Measurements from ENCODE around the gene ITGB4. TPM values are rescaled to one million over a fixed set of nuclear protein-coding genes. Genes with fewer than 3 reads are reported as not detected.

The ITGB4 gene
- total and polyA plus RNA-seq, 9 donors: 3.3 to 55.6 (median 12.8) TPM

DNA sequence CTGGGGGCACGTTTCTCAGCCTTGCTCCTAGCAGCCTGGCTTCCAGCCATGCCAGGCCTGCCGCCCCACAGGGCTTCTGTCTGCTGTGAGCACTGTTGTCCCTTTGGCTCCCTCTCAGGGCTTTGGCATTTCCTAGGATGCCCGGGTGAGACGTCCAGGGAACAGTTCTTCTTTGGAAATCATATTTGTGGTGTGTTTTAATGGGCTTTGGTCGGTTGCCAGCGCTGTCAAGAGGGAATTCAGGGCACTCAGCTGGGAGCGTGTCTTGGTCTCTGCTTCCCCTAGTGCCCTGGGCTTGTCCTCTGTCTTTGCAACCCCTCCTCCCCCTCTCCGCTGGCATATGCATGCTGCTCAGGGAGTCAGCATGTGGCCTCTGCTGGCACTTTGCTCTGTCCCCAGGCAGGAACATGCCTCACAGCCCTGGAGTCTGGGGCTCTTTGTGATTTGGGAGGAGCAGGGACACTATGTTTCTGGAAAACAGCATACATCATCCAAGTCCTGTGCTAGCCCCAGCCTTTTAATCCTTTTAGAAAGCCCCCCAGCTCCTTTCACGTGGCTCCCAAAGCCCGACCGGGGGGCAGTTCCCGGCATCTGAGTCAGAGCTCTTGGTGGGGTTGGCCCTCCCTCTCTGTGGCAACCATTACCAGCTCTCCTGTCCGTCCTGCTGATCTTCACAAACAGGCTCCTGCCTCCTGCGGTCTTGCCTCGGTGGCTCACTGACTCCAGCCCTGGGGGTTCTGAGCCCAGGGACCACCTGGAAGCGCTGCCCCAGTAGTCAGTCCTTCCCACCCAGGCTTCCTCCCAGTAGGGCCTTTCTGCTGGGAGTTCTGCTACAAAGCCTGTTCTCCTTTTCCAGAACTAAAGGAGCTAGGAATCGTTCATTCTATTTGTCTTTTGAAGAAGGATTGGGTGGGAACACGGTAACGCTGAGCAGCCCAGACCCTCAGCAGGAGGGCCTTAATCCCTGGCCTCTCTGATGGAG is 27.5 kb upstream of the ITGB4 start:
- H3K36me3 ChIP-seq: no peaks in the 10 kb centered on the region
- no peaks in the 10 kb centered on the region for H3K4me1 ChIP-seq (ENCODE audit: insufficient read depth)
- no peak for DNase-seq
- WGBS, 3 donors: 62 to 71% (median 69%) methylated on average over 19 of the region's 19 CpGs
- no peak overlapping the region for H3K27ac ChIP-seq
- no peaks in the 10 kb centered on the region for H3K9me3 ChIP-seq
- no peak overlapping the region for H3K4me3 ChIP-seq
- TF ChIP-seq EP300 (IDR thresholded peaks at IDR 0.05) (no peak), POLR2A (IDR thresholded peaks at IDR 0.05) (no peak)
- TF ChIP-seq, protein P1, sequence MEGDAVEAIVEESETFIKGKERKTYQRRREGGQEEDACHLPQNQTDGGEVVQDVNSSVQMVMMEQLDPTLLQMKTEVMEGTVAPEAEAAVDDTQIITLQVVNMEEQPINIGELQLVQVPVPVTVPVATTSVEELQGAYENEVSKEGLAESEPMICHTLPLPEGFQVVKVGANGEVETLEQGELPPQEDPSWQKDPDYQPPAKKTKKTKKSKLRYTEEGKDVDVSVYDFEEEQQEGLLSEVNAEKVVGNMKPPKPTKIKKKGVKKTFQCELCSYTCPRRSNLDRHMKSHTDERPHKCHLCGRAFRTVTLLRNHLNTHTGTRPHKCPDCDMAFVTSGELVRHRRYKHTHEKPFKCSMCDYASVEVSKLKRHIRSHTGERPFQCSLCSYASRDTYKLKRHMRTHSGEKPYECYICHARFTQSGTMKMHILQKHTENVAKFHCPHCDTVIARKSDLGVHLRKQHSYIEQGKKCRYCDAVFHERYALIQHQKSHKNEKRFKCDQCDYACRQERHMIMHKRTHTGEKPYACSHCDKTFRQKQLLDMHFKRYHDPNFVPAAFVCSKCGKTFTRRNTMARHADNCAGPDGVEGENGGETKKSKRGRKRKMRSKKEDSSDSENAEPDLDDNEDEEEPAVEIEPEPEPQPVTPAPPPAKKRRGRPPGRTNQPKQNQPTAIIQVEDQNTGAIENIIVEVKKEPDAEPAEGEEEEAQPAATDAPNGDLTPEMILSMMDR (IDR thresholded peaks at IDR 0.05): no peak
- intact Hi-C loops (cut with DNase I): loop anchor here in 1 of 4 donors (5.0 kb wide), 1 partner anchor 49 kb away; no protein-coding TSS in a partner anchor
- no peaks in the 10 kb centered on the region for H3K27me3 ChIP-seq

- TF ChIP-seq, protein P1 (IDR thresholded peaks at IDR 0.05): no peak
- TF ChIP-seq POLR2A (IDR thresholded peaks at IDR 0.05) (no peak), EP300 (IDR thresholded peaks at IDR 0.05) (no peak)
- 74 to 78% (median 74%) methylated on average over 14 of the region's 14 CpGs for WGBS, 3 donors
- Histone ChIP-seq H3K4me3 (no peak overlapping the region), H3K4me1 (ENCODE audit: insufficient read depth) (no peaks in the 10 kb centered on the region), H3K9me3 (no peaks in the 10 kb centered on the region), H3K36me3 (no peaks in the 10 kb centered on the region), H3K27ac (no peak overlapping the region), H3K27me3 (no peaks in the 10 kb centered on the region)
- DNase-seq: no peak
- intact Hi-C loops (cut with DNase I): loop anchor here in 1 of 4 donors (5.0 kb wide), 1 partner anchor 48 kb away; no protein-coding TSS in a partner anchor
Measured at GRCh38 chr17:75694536-75694935, 26.7 kb upstream of the ITGB4 start.

DNA sequence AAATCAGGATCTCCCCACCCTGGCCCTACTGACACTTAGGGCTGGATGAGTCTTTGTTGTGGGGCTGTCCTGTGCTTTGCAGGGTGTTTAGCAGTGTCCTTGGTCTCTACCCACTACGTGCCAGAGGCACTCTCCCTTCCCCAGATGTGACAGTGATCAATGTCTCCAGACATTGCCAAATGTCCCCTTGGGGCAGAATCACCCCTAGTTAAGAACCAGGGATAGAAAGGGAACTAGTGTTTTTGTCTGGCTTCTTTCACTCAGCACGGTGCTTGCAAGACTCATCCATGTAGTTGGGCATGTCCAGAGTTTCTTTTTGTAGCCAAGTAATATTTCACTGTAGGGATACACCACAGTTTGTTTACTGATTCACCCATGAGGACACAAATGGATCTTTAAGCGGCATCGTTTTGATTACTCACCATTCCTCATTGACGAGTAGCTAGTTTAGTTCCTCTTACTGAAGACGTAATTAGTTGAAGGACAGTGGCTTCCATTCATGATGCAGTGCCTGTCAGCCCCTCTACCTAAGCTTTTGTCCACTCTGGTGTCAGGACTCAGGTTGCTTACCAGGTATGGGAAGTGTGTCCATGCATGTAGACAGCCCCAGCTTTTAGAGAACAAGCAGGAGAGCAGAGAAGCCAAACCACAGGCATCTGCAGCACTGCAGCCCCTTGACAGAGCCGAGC is 26.0 kb upstream of the ITGB4 start:
- Histone ChIP-seq H3K36me3 (no peaks in the 10 kb centered on the region), H3K27ac (no peak overlapping the region)

DNA sequence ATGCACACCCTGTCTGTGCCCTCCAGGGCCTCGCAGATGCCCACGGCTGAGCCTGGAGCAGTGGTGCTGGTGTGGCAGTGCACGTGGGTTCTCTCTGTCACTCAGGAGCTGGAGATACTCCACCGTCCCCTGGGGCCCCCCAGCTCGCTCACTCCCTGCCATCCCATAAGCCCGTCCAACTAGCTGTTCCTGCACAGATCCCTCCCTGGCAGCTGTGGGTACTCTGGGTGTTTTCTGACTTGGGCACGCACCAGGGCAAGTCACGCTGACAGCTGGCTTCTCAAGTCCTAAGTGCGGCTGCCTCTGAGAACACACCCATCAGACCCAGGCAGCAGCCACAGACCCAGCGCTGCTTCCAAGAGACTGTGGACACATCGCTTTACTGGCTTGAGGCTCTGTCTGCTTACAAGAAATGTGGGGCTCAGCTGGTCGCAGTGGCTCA is 25.4 kb upstream of the ITGB4 start:
- DNase-seq: no peak
- no peak overlapping the region for H3K4me3 ChIP-seq
- intact Hi-C loops (cut with DNase I): no loop called here
- H3K27me3 ChIP-seq: no peaks in the 10 kb centered on the region
- no peaks in the 10 kb centered on the region for H3K4me1 ChIP-seq (ENCODE audit: insufficient read depth)
- H3K36me3 ChIP-seq: no peaks in the 10 kb centered on the region
- no peak overlapping the region for H3K27ac ChIP-seq
- WGBS, 3 donors: 90 to 97% (median 95%) methylated on average over 12 of the region's 12 CpGs
- no peak for TF ChIP-seq POLR2A (IDR thresholded peaks at IDR 0.05)
- TF ChIP-seq, protein P1 (IDR thresholded peaks at IDR 0.05): no peak
- no peak for TF ChIP-seq EP300 (IDR thresholded peaks at IDR 0.05)
- no peaks in the 10 kb centered on the region for H3K9me3 ChIP-seq

More for the DNA sequence above, 26.0 kb upstream of the ITGB4 start:
- Histone ChIP-seq H3K27me3 (no peaks in the 10 kb centered on the region), H3K4me1 (ENCODE audit: insufficient read depth) (no peaks in the 10 kb centered on the region), H3K4me3 (no peak overlapping the region), H3K9me3 (no peaks in the 10 kb centered on the region)
- 83 to 87% (median 83%) methylated on average over 7 of the region's 7 CpGs for WGBS, 3 donors
- no peak for DNase-seq
- no peak for TF ChIP-seq EP300 (IDR thresholded peaks at IDR 0.05)
- TF ChIP-seq, protein P1 (IDR thresholded peaks at IDR 0.05): no peak
- intact Hi-C loops (cut with DNase I): no loop called here

All from ovary (tissue), 9 donors.